ENCODE measurements around the gene NDUFA9.
A peak's percentile ranks its signal among the peaks of the same experiment; 100 is the strongest.

Gene NDUFA9

GRCh38 chr12:4648501-4649357, at the start of gene NDUFA9, which contains the start of gene AKAP3:
Gene NDUFA9 (plus strand): TSS chr12:4649114. CDS start chr12:4649127, 13 bp downstream.
Gene AKAP3 (minus strand): TSS chr12:4649051. CDS start chr12:4638196, 10,855 bp downstream.
- DNase-seq: peak; percentile 80 to 86

GRCh38 chr12:4603421-4603820, 45.5 kb upstream of the NDUFA9 start:
- no peak for DNase-seq

GRCh38 chr12:4603946-4604345, 45.0 kb upstream of the NDUFA9 start:
- no peak for DNase-seq

- peak; percentile 80 to 86 for DNase-seq
Observed at GRCh38 chr12:4604684-4605193, 44.2 kb upstream of the NDUFA9 start.

- DNase-seq: no peak
Observed at GRCh38 chr12:4607056-4607455, 41.9 kb upstream of the NDUFA9 start.

GRCh38 chr12:4609071-4609470, 39.8 kb upstream of the NDUFA9 start:
- DNase-seq: no peak

- no peak for DNase-seq
Observed at GRCh38 chr12:4610481-4610880, 38.4 kb upstream of the NDUFA9 start.

GRCh38 chr12:4615667-4616066, 33.2 kb upstream of the NDUFA9 start:
- DNase-seq: no peak

GRCh38 chr12:4621511-4621910, 27.4 kb upstream of the NDUFA9 start:
- DNase-seq: no peak

- DNase-seq: no peak
Observed at GRCh38 chr12:4626543-4626942, 22.4 kb upstream of the NDUFA9 start.

GRCh38 chr12:4628406-4628805, 20.5 kb upstream of the NDUFA9 start:
- no peak for DNase-seq

- DNase-seq: no peak
Observed at GRCh38 chr12:4630262-4630661, 18.7 kb upstream of the NDUFA9 start.

- no peak for DNase-seq
Observed at GRCh38 chr12:4643747-4644146, 5.2 kb upstream of the NDUFA9 start.

- DNase-seq: no peak
Observed at GRCh38 chr12:4645023-4645422, 3.9 kb upstream of the NDUFA9 start.

GRCh38 chr12:4648104-4648500, 812 bp upstream of the NDUFA9 start:
- DNase-seq: peak in 1 of 2 donors; percentile 24

GRCh38 chr12:4649358-4649661, 396 bp downstream of the NDUFA9 start:
- no peak for DNase-seq

GRCh38 chr12:4653257-4653656, 4.3 kb downstream of the NDUFA9 start:
- DNase-seq: no peak

GRCh38 chr12:4653691-4654090, 4.8 kb downstream of the NDUFA9 start:
- no peak for DNase-seq

- no peak for DNase-seq
Observed at GRCh38 chr12:4663971-4664505, 15.1 kb downstream of the NDUFA9 start.

GRCh38 chr12:4665236-4665635, 16.3 kb downstream of the NDUFA9 start:
- DNase-seq: no peak

- DNase-seq: no peak
Observed at GRCh38 chr12:4679711-4680110, 30.8 kb downstream of the NDUFA9 start.

GRCh38 chr12:4681732-4682131, 32.8 kb downstream of the NDUFA9 start:
- DNase-seq: no peak

- no peak for DNase-seq
Observed at GRCh38 chr12:4685317-4685716, 36.4 kb downstream of the NDUFA9 start.

- no peak for DNase-seq
Observed at GRCh38 chr12:4690760-4691159, 41.8 kb downstream of the NDUFA9 start.
